GM11168 (cell line): ENCODE measurements around the gene ZBTB16.

Experiments
- in situ Hi-C: fragments of 300-500 bp; cut with MboI; formaldehyde crosslinking; loops from one replicate; pipeline ENCODE4 v1.12.0; 2022; ENCODE audit warnings: low sequenced_read_pairs; ENCODE audit not compliant: unreplicated experiment

ZBTB16 gene

DNA sequence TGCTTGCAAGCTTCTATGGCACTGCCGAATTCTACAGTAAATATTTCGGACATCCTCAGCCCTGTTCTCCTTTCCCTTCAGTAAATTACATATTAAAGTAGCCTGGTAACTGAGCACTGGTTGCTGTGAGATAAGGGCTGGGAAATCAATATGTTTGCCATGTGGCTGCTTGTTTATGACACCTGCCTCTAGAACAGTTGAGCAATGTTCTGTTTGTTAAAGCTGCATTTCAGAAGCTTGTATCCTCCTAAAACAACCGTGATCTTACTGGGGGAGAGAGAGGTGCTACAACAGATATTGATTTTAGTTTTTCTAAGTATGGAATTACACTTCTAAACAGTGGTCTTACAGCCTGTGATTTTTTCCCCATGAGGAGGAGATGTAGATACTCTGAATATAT lies 39.4 kb downstream of the ZBTB16 start:
- in situ Hi-C loops: no loop called here

DNA sequence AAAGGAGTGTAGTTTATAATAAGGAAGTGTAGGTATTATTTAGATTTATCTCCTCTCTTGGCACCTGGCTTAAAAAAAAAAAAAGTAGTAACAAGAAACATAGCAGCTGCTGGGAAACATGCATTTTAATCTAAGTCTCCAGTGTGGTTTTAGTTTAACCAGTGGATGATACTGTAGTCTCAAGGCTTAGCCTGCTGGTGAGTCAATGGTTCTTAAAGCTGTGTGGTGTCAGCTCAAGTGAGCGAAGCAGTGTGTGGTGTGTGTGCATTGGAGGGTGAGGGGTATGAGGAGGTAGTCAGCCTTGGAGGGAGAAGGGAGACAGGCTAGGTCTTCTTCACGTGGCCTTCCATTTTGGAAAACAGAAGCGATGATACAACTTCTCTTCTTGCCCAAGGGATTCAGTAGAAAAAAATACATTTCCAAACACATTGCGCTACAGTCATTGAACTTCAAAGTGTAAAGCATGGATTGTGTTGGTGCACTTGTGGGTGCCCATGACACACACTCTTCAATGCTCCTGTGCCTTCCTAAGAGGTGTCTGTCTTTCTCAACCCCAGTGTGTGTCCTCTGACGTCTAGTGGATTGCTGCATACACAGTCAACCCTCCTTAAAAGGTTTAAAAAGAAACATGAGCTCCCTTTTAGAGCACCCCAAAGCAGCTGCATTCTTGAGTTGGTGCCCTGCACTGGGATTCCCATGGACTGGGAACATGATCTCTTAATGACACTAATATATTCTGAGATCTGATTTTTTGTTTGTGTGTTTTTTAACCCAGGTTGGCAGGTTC lies 40.1 kb downstream of the ZBTB16 start:
- in situ Hi-C loops: no loop called here

GRCh38 chr11:114102993-114103896 lies 43.7 kb downstream of the ZBTB16 start:
- in situ Hi-C loops: no loop called here

GRCh38 chr11:114105611-114106010 lies 46.1 kb downstream of the ZBTB16 start:
- in situ Hi-C loops: no loop called here

GRCh38 chr11:114106047-114106446 lies 46.5 kb downstream of the ZBTB16 start:
- in situ Hi-C loops: no loop called here

DNA sequence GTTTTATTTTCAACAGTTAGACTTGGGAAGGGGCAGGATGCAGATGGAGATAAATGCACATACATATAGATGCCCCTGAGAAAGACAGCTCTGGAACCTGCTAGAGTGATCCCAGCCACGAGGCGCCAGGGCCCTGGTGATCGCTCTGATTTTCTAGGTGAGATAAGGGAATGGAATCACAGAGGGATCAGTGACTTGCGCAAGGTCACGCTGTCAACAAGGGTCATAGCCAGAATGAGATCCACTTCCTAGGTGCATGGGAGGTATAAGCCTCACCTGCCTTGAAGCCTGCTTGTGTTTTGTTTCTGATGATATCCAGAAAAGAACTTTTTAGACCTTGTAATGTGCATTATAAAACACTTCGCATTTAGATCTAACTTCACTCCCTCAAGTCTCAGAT lies 47.5 kb downstream of the ZBTB16 start:
- in situ Hi-C loops: no loop called here

DNA sequence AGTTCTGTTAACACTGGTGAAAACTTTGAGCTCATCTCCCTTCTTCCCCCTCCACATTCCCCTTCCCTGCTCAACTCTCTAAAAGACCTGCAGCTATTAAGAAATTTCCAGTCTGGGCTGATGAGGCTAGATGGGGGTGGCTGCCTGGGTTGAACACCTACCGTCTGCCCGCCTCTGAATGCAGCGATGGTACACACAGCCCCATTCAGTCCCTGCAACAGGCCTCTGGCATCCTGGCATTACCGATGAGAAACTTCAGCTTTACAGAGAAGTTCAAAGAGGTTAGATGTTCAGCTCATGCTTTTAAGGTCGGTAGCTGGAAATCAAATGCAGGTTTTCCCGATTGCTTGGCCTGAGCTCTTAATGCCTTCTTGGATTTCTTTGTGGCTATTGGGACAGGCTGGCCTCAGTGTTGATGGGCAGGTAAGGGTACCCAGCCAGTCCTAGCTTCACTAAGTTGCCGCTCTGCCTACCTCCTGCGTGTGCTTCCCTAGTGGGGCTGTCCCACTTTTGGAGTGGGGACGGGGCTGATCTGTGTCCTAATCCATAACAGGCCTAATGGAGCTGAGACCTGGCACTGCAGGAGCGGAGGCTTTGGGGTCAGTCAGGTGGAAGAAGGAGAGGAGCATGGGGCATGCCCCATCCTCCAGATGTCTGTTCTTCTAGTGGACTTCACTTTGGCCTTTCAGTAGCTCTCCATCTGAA lies 49.1 kb downstream of the ZBTB16 start:
- in situ Hi-C loops: no loop called here

GRCh38 chr11:114109206-114110090 lies 49.9 kb downstream of the ZBTB16 start:
- in situ Hi-C loops: no loop called here

DNA sequence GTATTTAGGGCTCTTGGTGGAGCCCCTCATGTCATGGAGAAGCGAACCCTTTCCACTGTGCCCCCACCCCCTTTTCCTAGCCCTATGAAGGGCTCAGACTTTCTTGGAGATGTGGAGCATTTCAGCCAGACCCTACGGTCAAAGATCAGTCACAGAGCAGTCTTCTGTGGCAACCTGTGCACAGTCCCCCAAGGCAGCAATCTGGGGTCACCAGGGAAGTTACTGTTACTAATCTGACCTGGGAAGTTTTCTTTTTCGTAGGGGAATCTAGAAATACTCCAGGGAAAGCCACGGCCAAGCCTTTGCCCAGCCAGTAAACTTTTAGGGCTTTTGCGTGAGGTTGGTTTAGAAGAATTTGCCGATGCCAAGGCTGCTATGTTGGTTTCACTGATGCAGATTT lies 50.6 kb downstream of the ZBTB16 start:
- in situ Hi-C loops: no loop called here

- in situ Hi-C loops: no loop called here
These were observed 51.7 kb downstream of the ZBTB16 start for GRCh38 chr11:114110952-114111947.

DNA sequence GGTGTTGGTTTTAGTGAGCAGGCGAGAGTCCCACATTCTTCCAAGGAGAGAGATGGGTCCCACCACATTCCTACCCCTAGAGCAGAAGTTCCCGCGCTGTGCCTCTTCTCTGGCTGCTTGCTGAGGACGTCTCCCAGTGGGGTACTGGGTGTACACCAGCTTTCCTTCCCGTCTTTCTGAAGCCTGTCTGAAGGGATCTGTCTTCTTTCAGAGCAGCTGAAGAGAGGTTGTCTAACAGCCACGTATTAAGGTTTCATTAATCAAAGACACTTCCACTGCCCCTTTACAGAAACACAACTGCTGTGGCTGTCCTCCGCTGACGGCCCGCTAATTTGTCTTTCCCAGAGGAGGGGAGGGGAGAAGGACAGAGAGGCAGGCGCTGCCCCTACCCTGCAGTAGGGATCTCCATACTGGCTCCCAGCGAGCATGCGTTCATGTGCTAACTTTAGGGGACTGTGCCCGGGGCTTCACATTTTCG lies 56.0 kb downstream of the ZBTB16 start:
- in situ Hi-C loops: no loop called here

DNA sequence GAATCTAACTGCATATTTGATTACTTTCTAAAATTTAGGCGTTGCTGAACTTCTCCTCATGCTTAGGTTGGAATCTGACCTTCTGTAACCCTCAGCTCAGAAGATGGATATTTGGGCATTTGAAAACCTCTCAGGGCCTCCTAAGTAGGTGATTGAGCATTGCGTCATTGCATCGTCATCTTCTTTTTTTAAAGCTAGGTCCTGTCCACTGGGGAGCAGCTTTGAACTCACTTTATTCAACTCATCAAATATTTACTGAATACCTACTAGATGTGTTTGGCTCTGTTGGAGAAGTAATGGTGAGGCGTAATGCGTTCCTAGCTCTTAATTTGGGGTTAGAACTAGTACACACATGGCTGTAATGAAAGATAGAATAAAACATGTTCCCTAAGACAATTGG lies 56.8 kb downstream of the ZBTB16 start:
- in situ Hi-C loops: no loop called here

GRCh38 chr11:114116800-114117199 lies 57.3 kb downstream of the ZBTB16 start:
- in situ Hi-C loops: no loop called here

DNA sequence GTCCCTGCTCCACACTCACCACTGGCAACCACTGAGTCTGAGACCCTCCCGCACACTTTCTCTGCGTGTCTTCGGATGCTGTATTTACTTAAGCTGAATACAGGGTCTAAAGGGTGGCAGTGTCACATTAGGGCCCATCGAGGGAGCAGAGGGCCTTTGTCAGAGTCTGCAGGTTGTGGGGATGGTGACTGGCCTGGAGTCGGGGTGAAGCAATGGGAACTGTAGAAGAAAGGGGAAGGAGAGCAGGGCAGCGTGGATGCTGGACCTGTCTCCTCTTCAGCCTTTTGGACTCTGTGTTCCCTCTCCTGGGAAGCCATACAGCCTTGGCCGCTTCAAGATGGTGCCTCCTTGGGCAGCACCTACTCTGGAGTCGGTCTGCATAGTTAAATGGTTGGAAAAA lies 61.1 kb downstream of the ZBTB16 start:
- in situ Hi-C loops: no loop called here

- in situ Hi-C loops: no loop called here
These were observed 61.6 kb downstream of the ZBTB16 start for GRCh38 chr11:114121138-114121537.

GRCh38 chr11:114121804-114122504 lies 62.4 kb downstream of the ZBTB16 start:
- in situ Hi-C loops: no loop called here

DNA sequence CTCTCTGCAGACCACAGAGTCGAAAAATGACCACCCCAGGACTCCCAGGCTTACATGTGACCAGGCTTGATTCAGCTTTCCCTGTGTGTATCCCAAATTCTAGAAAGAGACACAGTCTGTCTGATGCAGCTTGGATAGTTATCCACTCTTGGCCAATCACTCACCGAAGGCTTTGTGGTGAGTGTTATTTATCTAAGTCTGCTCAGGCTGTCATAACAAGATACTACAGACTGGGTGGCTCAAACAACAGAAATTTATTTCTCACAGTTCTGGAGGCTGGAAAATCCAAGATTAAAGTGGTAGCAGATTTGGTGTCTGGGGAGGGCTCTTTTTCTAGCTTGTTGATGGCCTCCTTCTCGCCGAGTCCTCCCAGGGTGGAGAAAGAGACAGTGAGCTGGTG lies 63.2 kb downstream of the ZBTB16 start:
- in situ Hi-C loops: no loop called here
